KOPT-K1 (cell line): ENCODE results near the gene CCDC152.

Source experiments
- H3K27ac ChIP-seq: fragments of 200-600 bp; sonication (generic); 2 replicates; pipeline ENCODE4 v1.5.1; 2016; ENCODE audit warnings: antibody characterized with exemption, mild to moderate bottlenecking, low read depth, low read length; ENCODE audit not compliant: poor library complexity, severe bottlenecking
- H3K36me3 ChIP-seq: fragments of 200-600 bp; sonication (generic); 2 replicates; pipeline ENCODE4 v1.5.1; 2017; ENCODE audit warnings: antibody characterized with exemption, mild to moderate bottlenecking, low read length, moderate library complexity; ENCODE audit not compliant: insufficient read depth
- H3K9me3 ChIP-seq: fragments of 200-600 bp; sonication (generic); 2 replicates; pipeline ENCODE4 v1.5.1; 2017; ENCODE audit warnings: antibody characterized with exemption, low read length, mild to moderate bottlenecking; ENCODE audit not compliant: insufficient read depth, poor library complexity, severe bottlenecking

Gene CCDC152

DNA sequence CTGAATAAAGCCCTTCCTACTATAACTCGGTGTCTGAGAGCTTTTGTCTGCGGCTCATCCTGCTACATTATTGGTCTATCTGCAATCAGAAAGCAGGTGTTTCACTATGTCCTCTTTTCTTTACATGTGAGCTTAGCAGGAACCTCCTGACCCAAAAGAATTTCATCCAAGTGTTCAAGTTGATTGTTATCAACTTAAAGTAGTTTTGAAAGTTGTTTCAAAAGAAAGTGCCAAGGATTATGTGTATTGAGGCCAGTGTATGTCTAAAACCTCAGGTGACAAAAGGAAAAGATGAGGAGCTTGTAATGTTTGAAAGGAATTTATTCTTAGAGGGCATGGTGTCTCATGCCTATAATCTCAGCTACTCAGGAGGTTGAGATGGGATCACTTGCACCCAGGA, 63.1 kb downstream of the CCDC152 start:
- no peaks in the 10 kb centered on the region for H3K36me3 ChIP-seq
- no peaks in the 10 kb centered on the region for H3K9me3 ChIP-seq
- no peak overlapping the region for H3K27ac ChIP-seq

DNA sequence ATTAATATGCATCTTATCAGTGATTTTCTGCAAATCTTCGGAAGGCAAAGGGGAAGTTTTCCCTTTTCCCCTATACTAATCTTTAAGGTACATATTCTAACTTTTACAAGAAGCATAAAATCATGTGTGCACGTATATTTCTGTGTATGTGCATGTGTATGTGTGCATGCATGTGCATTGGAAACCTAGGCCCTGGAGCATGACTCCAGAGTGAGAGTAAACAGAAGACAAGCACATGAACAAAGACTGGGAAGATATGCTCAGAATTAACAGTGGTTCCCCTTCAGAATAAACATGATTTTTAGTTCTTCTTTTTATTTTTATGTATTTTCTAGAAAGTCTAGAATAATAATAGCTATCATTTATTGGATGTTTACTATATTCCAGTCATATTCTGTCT, 65.9 kb downstream of the CCDC152 start:
- Histone ChIP-seq H3K36me3 (no peaks in the 10 kb centered on the region), H3K9me3 (no peaks in the 10 kb centered on the region), H3K27ac (no peak overlapping the region)

DNA sequence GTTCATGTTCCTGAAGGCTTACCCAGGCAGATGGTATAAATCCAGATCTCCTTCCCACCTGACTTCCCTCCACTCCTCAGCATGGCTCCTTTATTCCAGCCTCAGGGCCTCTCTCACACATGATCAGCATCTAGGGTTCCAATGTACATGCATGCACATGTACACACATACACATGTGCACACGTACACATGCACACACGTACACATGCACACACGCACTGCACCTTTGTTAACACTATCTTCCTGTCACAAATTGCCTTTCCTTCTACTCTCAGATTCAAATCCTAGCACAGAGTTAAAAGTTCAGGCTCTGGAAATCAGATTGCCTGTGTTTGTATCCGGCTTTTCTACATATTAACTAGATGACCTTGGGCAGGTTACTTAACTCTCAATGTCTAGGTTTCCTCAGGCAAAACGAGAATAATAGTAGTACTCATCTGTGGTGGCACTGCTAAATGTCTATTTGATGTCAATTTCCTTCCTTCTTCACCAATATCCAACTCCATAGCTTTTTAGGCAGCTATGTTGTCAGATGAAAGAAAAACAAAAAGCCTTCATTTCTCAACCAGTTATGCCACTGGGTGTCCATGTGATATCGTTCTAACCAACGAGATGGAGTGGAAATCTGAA, 67.8 kb downstream of the CCDC152 start:
- H3K27ac ChIP-seq: no peak overlapping the region
- H3K9me3 ChIP-seq: no peaks in the 10 kb centered on the region
- no peaks in the 10 kb centered on the region for H3K36me3 ChIP-seq

GRCh38 chr5:42825422-42826148, 69.0 kb downstream of the CCDC152 start:
- no peaks in the 10 kb centered on the region for H3K36me3 ChIP-seq
- H3K27ac ChIP-seq: no peak overlapping the region

GRCh38 chr5:42826757-42827515, 70.3 kb downstream of the CCDC152 start:
- H3K27ac ChIP-seq: no peak overlapping the region
- no peaks in the 10 kb centered on the region for H3K9me3 ChIP-seq
- no peaks in the 10 kb centered on the region for H3K36me3 ChIP-seq

More at GRCh38 chr5:42825422-42826148, 69.0 kb downstream of the CCDC152 start:
- H3K9me3 ChIP-seq: no peaks in the 10 kb centered on the region

DNA sequence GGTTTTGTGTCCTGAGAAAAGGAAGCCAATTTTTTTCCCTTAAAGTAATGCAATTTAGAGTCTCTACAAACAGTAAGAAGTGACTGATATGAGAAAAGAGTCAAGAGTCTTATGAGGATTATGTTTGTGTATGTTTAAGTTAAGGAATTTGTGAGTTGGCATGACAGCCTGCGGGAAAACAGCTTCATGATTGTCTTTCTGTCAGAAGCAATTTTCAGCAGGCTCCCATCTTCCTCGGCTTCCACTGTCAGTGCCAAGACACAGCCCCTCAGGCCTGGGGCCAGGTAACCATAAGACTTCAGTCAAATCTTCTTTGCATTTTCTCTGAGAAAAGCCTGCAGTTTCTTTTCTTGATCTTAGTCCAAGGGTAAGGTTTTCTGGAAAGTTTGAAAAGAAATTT, 72.1 kb downstream of the CCDC152 start:
- Histone ChIP-seq H3K9me3 (no peaks in the 10 kb centered on the region), H3K27ac (no peak overlapping the region), H3K36me3 (no peaks in the 10 kb centered on the region)

- Histone ChIP-seq H3K27ac (no peak overlapping the region), H3K9me3 (no peaks in the 10 kb centered on the region), H3K36me3 (no peaks in the 10 kb centered on the region)
These were observed 74.3 kb downstream of the CCDC152 start for GRCh38 chr5:42830924-42831323.

DNA sequence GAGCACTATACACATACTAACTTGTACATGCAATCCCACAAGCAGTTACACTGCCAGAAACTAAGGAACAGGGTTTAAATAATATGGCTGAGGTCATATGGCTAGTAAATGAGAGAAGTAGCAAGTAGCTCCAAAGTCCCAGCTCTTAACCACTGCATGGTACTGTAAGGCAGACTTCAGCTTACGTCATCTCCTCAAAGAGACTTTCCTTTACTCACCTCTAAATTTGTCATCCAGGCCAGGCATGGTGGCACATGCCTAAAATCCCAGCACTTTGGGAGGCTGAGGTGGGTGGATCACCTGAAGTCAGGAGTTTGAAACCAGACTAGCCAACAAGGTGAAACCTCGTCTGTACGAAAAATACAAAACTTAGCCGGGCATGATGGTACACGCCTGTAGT, 75.4 kb downstream of the CCDC152 start:
- Histone ChIP-seq H3K27ac (no peak overlapping the region), H3K36me3 (no peaks in the 10 kb centered on the region), H3K9me3 (no peaks in the 10 kb centered on the region)

- Histone ChIP-seq H3K27ac (no peak overlapping the region), H3K36me3 (no peaks in the 10 kb centered on the region), H3K9me3 (no peaks in the 10 kb centered on the region)
These were observed 79.6 kb downstream of the CCDC152 start for GRCh38 chr5:42836070-42836769.

DNA sequence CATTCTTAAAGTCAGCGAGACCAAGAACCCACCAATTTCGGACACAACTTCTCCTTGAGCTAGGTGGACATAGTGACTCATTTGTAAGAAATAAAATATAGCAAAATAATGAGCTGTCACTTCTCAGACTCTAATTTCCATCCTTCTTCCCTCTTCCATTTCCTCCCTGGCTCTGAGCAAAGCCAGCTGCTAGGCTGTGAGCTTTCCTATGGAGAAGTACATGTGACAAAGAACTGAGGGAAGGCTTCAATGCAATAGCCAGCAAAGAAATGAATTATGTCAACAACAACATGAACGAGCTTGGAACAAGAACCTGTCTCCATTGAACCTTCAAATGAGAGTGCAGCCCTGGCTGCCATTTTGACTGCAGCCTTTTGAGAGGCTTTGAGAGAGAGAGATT, 81.0 kb downstream of the CCDC152 start:
- no peak overlapping the region for H3K27ac ChIP-seq
- H3K9me3 ChIP-seq: no peaks in the 10 kb centered on the region
- H3K36me3 ChIP-seq: no peaks in the 10 kb centered on the region

GRCh38 chr5:42839196-42839595, 82.6 kb downstream of the CCDC152 start:
- Histone ChIP-seq H3K27ac (no peak overlapping the region), H3K36me3 (no peaks in the 10 kb centered on the region), H3K9me3 (no peaks in the 10 kb centered on the region)

DNA sequence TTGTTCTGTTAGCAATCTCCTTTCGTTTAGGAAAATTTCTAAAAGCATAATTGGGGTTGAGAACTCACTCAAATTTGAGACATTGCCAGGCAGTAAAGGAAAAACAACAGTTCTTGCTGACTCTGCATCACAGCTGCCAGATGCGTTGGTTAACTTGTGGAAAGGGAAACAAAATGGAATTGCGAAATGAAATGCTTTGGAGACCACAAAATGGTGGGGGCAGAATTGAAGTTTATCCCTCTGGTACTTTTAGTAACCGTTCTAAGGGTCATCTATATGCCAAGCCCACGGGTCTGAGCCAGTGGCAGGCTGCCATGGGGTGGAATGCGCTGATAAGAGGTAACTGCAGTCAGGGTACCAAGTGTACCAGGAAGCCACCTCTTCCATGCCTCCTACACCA, 83.7 kb downstream of the CCDC152 start:
- no peaks in the 10 kb centered on the region for H3K36me3 ChIP-seq
- no peak overlapping the region for H3K27ac ChIP-seq
- H3K9me3 ChIP-seq: no peaks in the 10 kb centered on the region

DNA sequence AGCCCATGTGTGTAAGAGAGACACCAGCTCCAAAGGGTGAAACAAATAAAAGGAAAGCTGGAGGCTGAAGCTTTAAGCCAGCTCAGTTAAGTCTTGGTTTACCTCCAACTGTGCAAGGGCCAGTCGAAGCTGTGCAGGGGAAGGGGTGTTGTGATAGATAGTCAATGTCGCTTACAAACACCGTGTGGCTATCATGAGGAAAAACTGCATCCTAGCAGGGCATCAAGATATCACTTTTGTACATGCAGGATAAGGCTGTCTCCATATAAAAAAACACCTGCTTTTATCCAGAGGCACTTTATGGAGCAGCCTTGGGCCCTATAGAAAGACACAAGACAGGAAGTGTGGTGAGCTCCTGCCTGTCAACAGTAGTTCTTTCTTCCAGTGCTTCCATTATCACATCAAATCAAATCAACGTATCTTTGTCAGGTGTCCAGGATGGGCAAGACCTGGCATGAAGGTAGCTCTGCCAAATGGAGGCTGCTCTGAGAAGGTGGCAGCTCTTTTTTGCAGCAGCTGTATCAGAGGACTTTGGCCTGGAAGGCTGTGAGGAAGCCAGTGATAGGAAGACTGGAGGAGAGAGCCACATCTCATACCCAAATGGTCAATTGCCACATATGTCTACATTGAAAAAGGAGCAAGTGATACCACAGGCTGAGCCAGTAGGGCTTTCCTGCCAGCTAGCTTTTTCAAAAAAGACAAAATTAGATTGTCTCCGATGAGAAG, 84.4 kb downstream of the CCDC152 start:
- H3K9me3 ChIP-seq: no peaks in the 10 kb centered on the region
- H3K27ac ChIP-seq: no peak overlapping the region

GRCh38 chr5:42842921-42843641, 86.5 kb downstream of the CCDC152 start:
- Histone ChIP-seq H3K27ac (no peak overlapping the region), H3K9me3 (no peaks in the 10 kb centered on the region), H3K36me3 (no peaks in the 10 kb centered on the region)

More for the DNA sequence above, 84.4 kb downstream of the CCDC152 start:
- H3K36me3 ChIP-seq: no peaks in the 10 kb centered on the region
